HCT116 (cell line): ENCODE data around the gene PPP3CB. TPM values are rescaled to one million over a fixed set of nuclear protein-coding genes. Genes with fewer than 3 reads are reported as not detected.

Experiments
- ATAC-seq: fragments of 200-7000 bp; cut with Tn5 transposase; 2 replicates; pipeline ENCODE4 v1.9.1; 2020; ENCODE audit warnings: mild to moderate bottlenecking, moderate library complexity
- BruUV-seq: library from RNA; stranded (reverse); fragments of 400-500 nt; replicated peaks from 2 replicates; lab custom pipeline; 2021; lab: Mats Ljungman, UMichigan
- CTCF ChIA-PET: fragments of 300-600 bp; sonication (Branson Sonifier 250); formaldehyde crosslinking; loops from one replicate; lab custom pipeline; 2021; ENCODE audit warnings: antibody characterized with exemption; lab: Charles Lee
- POLR2A ChIA-PET: fragments of 300-600, 350-600 bp; sonication (Branson Sonifier 250); formaldehyde crosslinking; loops from one replicate; lab custom pipeline; 2021; ENCODE audit warnings: antibody characterized with exemption; lab: Charles Lee
- RAD21 ChIA-PET, 2 experiments: fragments of 300-600 bp; sonication (Branson Sonifier 250); formaldehyde crosslinking; loops; one replicate each; lab custom pipeline; 2023; ENCODE audit warnings: low total read pairs in 2 of 2; ENCODE audit not compliant: uncharacterized antibody in 2 of 2, unreplicated experiment in 2 of 2, low non-redundant PET in 1 of 2; lab: Charles Lee
- DNase-seq: peaks from one replicate; pipeline ENCODE4 v3.0.0-alpha.2; 2010; ENCODE audit warnings: low read depth, low spot score
- H2AFZ ChIP-seq: fragments of 200-600 bp; shearing (Covaris generic), sonication (generic); 2 replicates; pipeline ENCODE4 v1.6.1; 2017; ENCODE audit warnings: low read depth, mixed run types, mixed read lengths, antibody characterized with exemption, low read length; ENCODE audit not compliant: poor library complexity, severe bottlenecking
- H3K27ac ChIP-seq: 2 replicates; pipeline ENCODE4 v1.5.1; 2012; ENCODE audit warnings: low read depth, low read length
- H3K27me3 ChIP-seq: fragments of 200-600 bp; sonication (generic); 2 replicates; pipeline ENCODE4 v1.6.1; 2016; ENCODE audit warnings: mixed run types, low read length, mixed read lengths; ENCODE audit not compliant: insufficient read depth
- H3K36me3 ChIP-seq, 2 experiments: fragments of 200-500 bp in 1 of 2; fragments of 200-600 bp in 1 of 2; sonication (Bioruptor generic) in 1 of 2; sonication (generic) in 1 of 2; 2 replicates each; pipeline versions ENCODE4 v1.5.1 to v1.6.1; 2014 to 2016; ENCODE audit warnings: low read length in 2 of 2, inconsistent platforms in 1 of 2, mixed read lengths in 1 of 2, mixed run types in 1 of 2; ENCODE audit not compliant: insufficient read depth in 2 of 2, control insufficient read depth in 1 of 2
- H3K4me1 ChIP-seq, 2 experiments: fragments of 200-600 bp in 1 of 2; sonication (generic) in 1 of 2; 2 replicates each; pipeline versions ENCODE4 v1.5.1 to v1.6.1; 2012 to 2017; ENCODE audit warnings: low read length in 2 of 2, inconsistent platforms in 1 of 2, mild to moderate bottlenecking in 1 of 2, mixed read lengths in 1 of 2, mixed run types in 1 of 2, moderate library complexity in 1 of 2; ENCODE audit not compliant: insufficient read depth in 2 of 2, control insufficient read depth in 1 of 2
- H3K4me2 ChIP-seq: fragments of 200-600 bp; sonication (generic); 2 replicates; pipeline ENCODE4 v1.6.1; 2017; ENCODE audit warnings: mixed run types, low read length, mixed read lengths
- H3K4me3 ChIP-seq, 2 experiments: fragments of 200-600 bp in 1 of 2; sonication (generic) in 1 of 2; replicated peaks in 1 of 2; 2 replicates each; pipeline ENCODE4 v1.5.1; 2011 to 2016; ENCODE audit warnings: low read length in 2 of 2, control low read depth in 1 of 2, low read depth in 1 of 2, mild to moderate bottlenecking in 1 of 2, mixed read lengths in 1 of 2, mixed run types in 1 of 2
- H3K79me2 ChIP-seq: fragments of 200-600 bp; sonication (generic); 2 replicates; pipeline ENCODE4 v1.6.1; 2017; ENCODE audit warnings: mild to moderate bottlenecking, mixed run types, low read length, moderate library complexity, mixed read lengths; ENCODE audit not compliant: insufficient read depth
- H3K9ac ChIP-seq: fragments of 200-600 bp; sonication (generic); 2 replicates; pipeline ENCODE4 v1.6.1; 2016; ENCODE audit warnings: low read length, mixed read lengths
- H3K9me2 ChIP-seq: fragments of 200-600 bp; sonication (generic), shearing (Covaris generic); 2 replicates; pipeline ENCODE4 v1.6.1; 2017; ENCODE audit warnings: mixed run types, mild to moderate bottlenecking, moderate library complexity; ENCODE audit not compliant: insufficient read depth
- H3K9me3 ChIP-seq, 2 experiments: fragments of 200-500 bp in 1 of 2; fragments of 200-600 bp in 1 of 2; sonication (Bioruptor generic) in 1 of 2; sonication (generic) in 1 of 2; 2 replicates each; pipeline ENCODE4 v1.6.1; 2014 to 2017; ENCODE audit warnings: low read length in 2 of 2, mixed read lengths in 2 of 2, inconsistent platforms in 1 of 2, low read depth in 1 of 2, mild to moderate bottlenecking in 1 of 2, mixed run types in 1 of 2, moderate library complexity in 1 of 2; ENCODE audit not compliant: control insufficient read depth in 1 of 2, insufficient read depth in 1 of 2
- H4K20me1 ChIP-seq: fragments of 200-600 bp; sonication (generic), shearing (Covaris generic); 2 replicates; pipeline ENCODE4 v1.6.1; 2017; ENCODE audit warnings: mixed run types, mild to moderate bottlenecking, moderate library complexity; ENCODE audit not compliant: insufficient read depth
- EZH2 ChIP-seq: fragments of 200-600 bp; sonication (generic); IDR thresholded peaks from 2 replicates; pipeline ENCODE4 v1.6.1; 2017; ENCODE audit warnings: antibody characterized with exemption, mixed run types
- POLR2AphosphoS5 ChIP-seq: IDR thresholded peaks from 2 replicates; pipeline ENCODE4 v1.6.1; 2011; ENCODE audit warnings: mild to moderate bottlenecking, low read depth, low read length, moderate library complexity
- YY1 ChIP-seq: IDR thresholded peaks from 2 replicates; pipeline ENCODE4 v1.6.1; 2011; ENCODE audit warnings: low read length, low read depth, moderate library complexity, mild to moderate bottlenecking; ENCODE audit not compliant: insufficient replicate concordance; ENCODE audit errors: extremely low read depth
- intact Hi-C: fragments of 100-400 bp; cut with micrococcal nuclease; formaldehyde crosslinking; loops from 2 replicates; pipeline ENCODE4 v1.10.0; 2022
- total RNA-seq: library from RNA; stranded (reverse); gene quantifications from one replicate; pipeline ENCODE4 v1.2.1, GENCODE V29; 2021; ENCODE audit not compliant: unreplicated experiment
- TF ChIP-seq, protein P1 (sequence below): IDR thresholded peaks from 2 replicates; pipeline ENCODE4 v1.6.1; 2011; ENCODE audit warnings: mild to moderate bottlenecking, low read length, moderate library complexity; ENCODE audit not compliant: insufficient replicate concordance; ENCODE audit errors: extremely low read depth

Gene PPP3CB
- total RNA-seq, 1 experiment from 2014 or later, result 32.0 TPM

DNA sequence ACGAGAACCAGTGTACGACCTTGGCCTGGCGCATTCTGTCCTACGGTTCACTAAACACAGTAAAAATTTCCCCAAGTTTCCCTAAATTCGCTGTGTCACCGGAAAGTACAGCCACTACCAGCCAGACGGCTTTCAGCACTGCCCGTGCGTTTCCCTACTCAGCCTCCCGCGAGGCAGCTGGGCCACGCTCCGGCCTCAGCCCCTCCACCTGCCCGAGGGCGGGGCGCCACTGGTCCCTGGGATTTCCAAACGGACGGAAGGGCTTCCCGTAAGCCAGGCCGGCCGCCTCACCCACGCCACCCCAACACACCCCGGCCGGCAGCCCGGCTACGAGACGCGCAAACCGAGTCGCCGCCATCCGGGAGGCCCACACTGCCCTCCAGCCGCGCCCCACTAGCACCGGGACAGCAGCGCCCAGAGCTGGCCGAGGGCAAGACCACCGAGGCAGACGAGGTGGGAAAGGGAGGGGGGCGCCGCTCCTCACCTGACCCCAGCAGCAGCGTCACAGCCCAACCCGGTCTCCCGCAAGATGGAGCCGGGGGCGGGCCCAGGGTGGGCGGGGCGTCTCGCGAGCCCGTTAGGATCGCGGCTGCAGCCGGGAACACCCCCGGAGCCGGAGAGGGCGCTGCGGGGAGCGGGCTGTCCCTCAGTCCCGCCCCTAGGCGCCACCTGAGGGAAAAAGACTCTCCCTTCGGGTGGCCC, 82.1 kb downstream of the PPP3CB start, which contains the start of gene ANXA7 (continued):
- TF ChIP-seq, protein P1, sequence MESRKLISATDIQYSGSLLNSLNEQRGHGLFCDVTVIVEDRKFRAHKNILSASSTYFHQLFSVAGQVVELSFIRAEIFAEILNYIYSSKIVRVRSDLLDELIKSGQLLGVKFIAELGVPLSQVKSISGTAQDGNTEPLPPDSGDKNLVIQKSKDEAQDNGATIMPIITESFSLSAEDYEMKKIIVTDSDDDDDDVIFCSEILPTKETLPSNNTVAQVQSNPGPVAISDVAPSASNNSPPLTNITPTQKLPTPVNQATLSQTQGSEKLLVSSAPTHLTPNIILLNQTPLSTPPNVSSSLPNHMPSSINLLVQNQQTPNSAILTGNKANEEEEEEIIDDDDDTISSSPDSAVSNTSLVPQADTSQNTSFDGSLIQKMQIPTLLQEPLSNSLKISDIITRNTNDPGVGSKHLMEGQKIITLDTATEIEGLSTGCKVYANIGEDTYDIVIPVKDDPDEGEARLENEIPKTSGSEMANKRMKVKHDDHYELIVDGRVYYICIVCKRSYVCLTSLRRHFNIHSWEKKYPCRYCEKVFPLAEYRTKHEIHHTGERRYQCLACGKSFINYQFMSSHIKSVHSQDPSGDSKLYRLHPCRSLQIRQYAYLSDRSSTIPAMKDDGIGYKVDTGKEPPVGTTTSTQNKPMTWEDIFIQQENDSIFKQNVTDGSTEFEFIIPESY, result no peak
- no peak for TF ChIP-seq EZH2
- TF ChIP-seq, all 23 proteins: peak for 9

DNA sequence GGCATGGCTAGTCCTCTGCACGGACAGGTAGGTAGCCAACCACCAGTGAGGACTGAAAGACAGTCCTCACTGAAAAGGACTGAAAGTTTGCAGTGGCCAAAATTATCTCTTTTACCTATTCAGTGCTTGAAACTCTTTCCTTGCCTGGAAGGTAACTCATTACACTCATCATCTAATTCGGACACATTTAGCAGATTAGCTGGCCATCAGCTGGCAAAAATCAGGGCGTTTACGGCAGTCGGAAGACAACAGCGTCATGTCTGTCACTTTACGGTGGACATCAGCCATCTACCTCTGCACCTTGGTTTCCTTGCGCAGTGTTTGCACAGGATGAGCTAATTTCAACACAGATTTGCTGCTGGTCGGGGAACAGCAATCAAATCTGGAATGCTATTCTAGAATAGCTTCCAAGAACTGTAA, 82.7 kb downstream of the PPP3CB start:
- Histone ChIP-seq H3K36me3 (no peaks in the 10 kb centered on the region), H3K4me3 (peak overlapping the region; percentile 91 to 96), H3K4me1 (peaks cover 11 to 27% of the 10 kb centered on the region in 2 experiments), H3K9ac (peak overlapping the region; percentile 94), H3K79me2 (peaks cover 55% of the 10 kb centered on the region), H2AFZ (no peak overlapping the region), H3K4me2 (peak overlapping the region; percentile 94), H3K27me3 (no peaks in the 10 kb centered on the region), H3K9me2 (no peaks in the 10 kb centered on the region), H4K20me1 (peaks cover 9% of the 10 kb centered on the region; the same call in 1 of the 2 replicates), H3K9me3 (no peaks in the 10 kb centered on the region), H3K27ac (peak overlapping the region; percentile 90)
- TF ChIP-seq YY1 (no peak), POLR2AphosphoS5 (peak; percentile 52)
- ATAC-seq (peak; percentile 44), DNase-seq (peak; percentile 51)
- ChIA-PET POLR2A (interaction anchor here (0.8 to 1.6 kb wide), 2 partner anchors 149 to 165 kb away, joined by 5 read pairs; partner anchors contain the start of gene DNAJC9), CTCF (interaction anchor here (1.4 kb wide), 1 partner anchor 15 kb away, joined by 6 read pairs; no protein-coding TSS in a partner anchor), RAD21 (no interaction called here)
- intact Hi-C loops, result loop anchor here (2.0 to 5.0 kb wide), 2 partner anchors 84 to 166 kb away; partner anchors contain the start of genes DNAJC9 and PPP3CB
- no TSS peak for BruUV-seq
